Endothelial cell of umbilical vein (primary cell): ENCODE data around the gene ARSB. TPM values are rescaled to one million over a fixed set of nuclear protein-coding genes. Genes with fewer than 3 reads are reported as not detected.

ENCODE experiments used
- BruUV-seq: library from RNA; stranded (reverse); fragments of 400-500 nt; replicated peaks from 2 replicates; lab custom pipeline; 2021; lab: Mats Ljungman, UMichigan
- CTCF ChIA-PET: fragments of 300-600, 350-600 bp; sonication (Branson Sonifier 250); formaldehyde crosslinking; loops from one replicate; lab custom pipeline; 2021; ENCODE audit warnings: antibody characterized with exemption, inconsistent platforms; lab: Charles Lee
- POLR2A ChIA-PET: fragments of 300-600, 350-600 bp; sonication (Branson Sonifier 250); formaldehyde crosslinking; loops from one replicate; lab custom pipeline; 2021; ENCODE audit warnings: antibody characterized with exemption, inconsistent platforms; lab: Charles Lee
- DNase-seq: peaks from one replicate; pipeline ENCODE4 v3.0.0-alpha.2; 2011; ENCODE audit warnings: low read depth, low spot score
- FAIRE-seq: peaks from 2 replicates; lab custom pipeline; 2011; peaks lifted over from hg19 to GRCh38; lab: Jason Lieb, UNC
- H2AFZ ChIP-seq: 2 replicates; pipeline ENCODE4 v1.6.0; 2012; ENCODE audit warnings: low read depth, low read length, control low read depth, inconsistent platforms
- H3K27ac ChIP-seq: 2 replicates; pipeline ENCODE4 v1.5.1; 2011; ENCODE audit warnings: low read depth, mild to moderate bottlenecking, control low read depth, low read length, moderate library complexity; ENCODE audit not compliant: insufficient read depth
- H3K27me3 ChIP-seq, 2 experiments: 2 replicates each; pipeline versions ENCODE4 v1.6.0 to v1.6.1; 2011; ENCODE audit warnings: low read length in 2 of 2, mixed read lengths in 1 of 2; ENCODE audit not compliant: control insufficient read depth in 2 of 2, insufficient read depth in 2 of 2
- H3K36me3 ChIP-seq, 2 experiments: 2 replicates in 1 of 2; 3 replicates in 1 of 2; pipeline ENCODE4 v1.5.1; 2011; ENCODE audit warnings: low read length in 2 of 2, mild to moderate bottlenecking in 1 of 2, moderate library complexity in 1 of 2; ENCODE audit not compliant: control insufficient read depth in 2 of 2, insufficient read depth in 2 of 2; ENCODE audit errors: extremely low read depth in 1 of 2
- H3K4me1 ChIP-seq: 3 replicates; pipeline ENCODE4 v1.5.1; 2011; ENCODE audit warnings: mild to moderate bottlenecking, low read length; ENCODE audit not compliant: control insufficient read depth, insufficient read depth; ENCODE audit errors: extremely low read depth
- H3K4me2 ChIP-seq: 2 replicates; pipeline ENCODE4 v1.6.1; 2011; ENCODE audit warnings: low read length, control low read depth, mixed read lengths; ENCODE audit not compliant: insufficient read depth
- H3K4me3 ChIP-seq, 3 experiments: fragments of 200-600 bp in 1 of 3; sonication (generic), shearing (Covaris generic) in 1 of 3; replicated peaks in 1 of 3; 2 replicates each; pipeline ENCODE4 v1.5.1; 2011 to 2016; ENCODE audit warnings: control low read depth in 3 of 3, low read length in 3 of 3, mild to moderate bottlenecking in 2 of 3, inconsistent platforms in 1 of 3, low read depth in 1 of 3, moderate library complexity in 1 of 3; ENCODE audit not compliant: insufficient read depth in 1 of 3
- H3K79me2 ChIP-seq: 2 replicates; pipeline ENCODE4 v1.6.0; 2012; ENCODE audit warnings: low read length, inconsistent platforms; ENCODE audit not compliant: control insufficient read depth, insufficient read depth
- H3K9ac ChIP-seq: replicated peaks from 2 replicates; pipeline ENCODE3; 2011; ENCODE audit warnings: low read length, control low read depth; ENCODE audit not compliant: insufficient read depth; ENCODE audit errors: extremely low read depth
- H3K9me1 ChIP-seq: replicated peaks from 3 replicates; pipeline ENCODE4 v1.6.0; 2011; ENCODE audit warnings: mild to moderate bottlenecking, low read length; ENCODE audit not compliant: control insufficient read depth, insufficient read depth; ENCODE audit errors: extremely low read depth
- H3K9me3 ChIP-seq: replicated peaks from 2 replicates; pipeline ENCODE4 v1.5.1; 2012; ENCODE audit warnings: low read length, inconsistent platforms; ENCODE audit not compliant: control insufficient read depth, insufficient read depth
- H4K20me1 ChIP-seq: replicated peaks from 2 replicates; pipeline ENCODE3; 2011; ENCODE audit warnings: mild to moderate bottlenecking, low read length; ENCODE audit not compliant: control insufficient read depth, insufficient read depth; ENCODE audit errors: extremely low read depth
- EZH2 ChIP-seq: IDR thresholded peaks from 2 replicates; pipeline ENCODE4 v1.6.1; 2012; ENCODE audit warnings: borderline replicate concordance, low read depth, mild to moderate bottlenecking, moderate library complexity, low read length, inconsistent platforms; ENCODE audit not compliant: severe bottlenecking
- FOS ChIP-seq: IDR thresholded peaks from 2 replicates; pipeline ENCODE4 v1.6.1; 2011; ENCODE audit warnings: mild to moderate bottlenecking, low read length, moderate library complexity, borderline replicate concordance; ENCODE audit not compliant: insufficient read depth
- GATA2 ChIP-seq: IDR thresholded peaks from 2 replicates; pipeline ENCODE4 v1.7.0; 2011; ENCODE audit warnings: low read depth, mild to moderate bottlenecking, moderate library complexity, mixed read lengths, low read length; ENCODE audit not compliant: insufficient read length, insufficient read depth
- JUN ChIP-seq: IDR thresholded peaks from 2 replicates; pipeline ENCODE4 v1.6.1; 2011; ENCODE audit warnings: borderline replicate concordance, low read depth; ENCODE audit not compliant: insufficient read length, insufficient read depth
- MYC ChIP-seq: IDR thresholded peaks from one replicate; pipeline ENCODE4 v1.6.1; 2011; ENCODE audit warnings: mild to moderate bottlenecking, low read depth, low read length
- POLR2A ChIP-seq: IDR thresholded peaks from 2 replicates; pipeline ENCODE4 v1.6.1; 2012; ENCODE audit warnings: low read depth, mild to moderate bottlenecking, control low read depth, low read length
- POLR2AphosphoS5 ChIP-seq: IDR thresholded peaks from 2 replicates; pipeline ENCODE4 v1.6.1; 2012; ENCODE audit warnings: low read depth, mild to moderate bottlenecking, control low read depth, low read length, moderate library complexity; ENCODE audit not compliant: insufficient read depth
- dilution Hi-C: fragments of 300-500 bp; cut with MboI; formaldehyde crosslinking; loops from one replicate; pipeline ENCODE4 v1.15.0; 2019; ENCODE audit warnings: low sequenced_read_pairs; ENCODE audit not compliant: extremely low pct_ligation_motif_present
- intact Hi-C: fragments of 100-400 bp; cut with micrococcal nuclease; formaldehyde crosslinking; loops from one replicate; pipeline ENCODE4 v1.10.0; 2022
- polyA plus RNA-seq, 4 experiments: library from polyadenylated mRNA; depleted of rRNA in 3 of 4; stranded (reverse) in 3 of 4; unstranded in 1 of 4; fragments of >200 nt; gene quantifications; 2 replicates each; pipeline versions ENCODE4 v1.2.1 to v1.2.3, GENCODE V29; 2011 to 2012; ENCODE audit warnings: missing spikeins in 1 of 4
- total RNA-seq: library from RNA; stranded (reverse); gene quantifications from 2 replicates; pipeline ENCODE4 v1.2.3, GENCODE V29; 2021
- TF ChIP-seq, protein P1 (sequence below), 2 donors: IDR thresholded peaks; 1 replicate in 1 of 2; 2 replicates in 1 of 2; pipeline ENCODE4 v1.5.1; 2011; ENCODE audit warnings: low read length in 2 of 2, mild to moderate bottlenecking in 2 of 2, moderate library complexity in 2 of 2, control low read depth in 1 of 2, inconsistent platforms in 1 of 2, low read depth in 1 of 2; ENCODE audit not compliant: insufficient read depth in 1 of 2; ENCODE audit errors: extremely low read depth in 1 of 2
- TF ChIP-seq, protein P2 (sequence below): IDR thresholded peaks from 2 replicates; pipeline ENCODE4 v1.6.1; 2011; ENCODE audit not compliant: insufficient read depth, insufficient read length

ARSB gene
- total and polyA plus RNA-seq, 2 donors (not counting 3 experiments of a cell fraction or from before 2014, with no cell fraction given), result 17.2 to 25.8 TPM

DNA sequence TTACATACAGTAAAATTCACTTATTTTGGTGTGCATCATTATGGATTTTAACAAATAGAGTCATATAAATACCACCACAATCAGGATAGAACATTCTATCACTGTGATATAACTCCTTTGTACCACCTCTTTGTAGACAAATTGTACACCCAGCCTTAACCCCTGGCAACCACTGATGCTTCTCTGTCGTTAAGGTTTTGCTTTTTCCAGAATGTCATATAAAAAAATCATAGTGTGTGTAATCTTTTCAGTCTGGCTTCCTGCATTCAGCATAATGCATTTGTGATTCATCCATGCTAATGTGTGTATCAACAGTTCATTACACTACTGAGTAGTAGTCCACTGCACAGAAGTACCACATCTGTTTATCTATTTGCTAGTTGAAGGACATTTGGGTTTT, 81.2 kb downstream of the ARSB start:
- POLR2A ChIA-PET, result no interaction called here

DNA sequence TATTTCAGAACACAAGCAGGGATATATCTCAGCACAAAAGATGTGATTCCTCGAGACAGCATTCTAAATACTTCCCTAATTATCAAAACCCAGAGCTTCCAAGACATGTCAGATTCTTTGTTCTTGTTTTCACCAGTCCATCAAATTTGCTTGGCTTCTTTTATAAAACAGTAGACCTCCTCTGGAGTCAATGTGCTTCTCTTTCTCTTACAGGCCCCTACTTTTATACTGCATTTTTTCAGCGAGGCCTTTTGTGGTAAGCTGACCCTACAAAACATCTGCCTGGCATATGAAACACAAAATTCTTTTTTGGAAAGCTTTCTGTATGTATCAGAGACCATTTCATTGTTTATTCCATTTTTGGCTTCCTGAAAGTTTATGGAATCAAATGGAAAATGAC, 81.8 kb downstream of the ARSB start:
- H3K4me2 ChIP-seq, result no peak overlapping the region
- H3K36me3 ChIP-seq, result no peaks in the 10 kb centered on the region
- H3K9ac ChIP-seq, result no peak overlapping the region
- BruUV-seq, result no TSS peak
- TF ChIP-seq POLR2AphosphoS5 (no peak), EZH2 (no peak), FOS (no peak), JUN (no peak), POLR2A (no peak), GATA2 (no peak), MYC (no peak)
- TF ChIP-seq, protein P1, sequence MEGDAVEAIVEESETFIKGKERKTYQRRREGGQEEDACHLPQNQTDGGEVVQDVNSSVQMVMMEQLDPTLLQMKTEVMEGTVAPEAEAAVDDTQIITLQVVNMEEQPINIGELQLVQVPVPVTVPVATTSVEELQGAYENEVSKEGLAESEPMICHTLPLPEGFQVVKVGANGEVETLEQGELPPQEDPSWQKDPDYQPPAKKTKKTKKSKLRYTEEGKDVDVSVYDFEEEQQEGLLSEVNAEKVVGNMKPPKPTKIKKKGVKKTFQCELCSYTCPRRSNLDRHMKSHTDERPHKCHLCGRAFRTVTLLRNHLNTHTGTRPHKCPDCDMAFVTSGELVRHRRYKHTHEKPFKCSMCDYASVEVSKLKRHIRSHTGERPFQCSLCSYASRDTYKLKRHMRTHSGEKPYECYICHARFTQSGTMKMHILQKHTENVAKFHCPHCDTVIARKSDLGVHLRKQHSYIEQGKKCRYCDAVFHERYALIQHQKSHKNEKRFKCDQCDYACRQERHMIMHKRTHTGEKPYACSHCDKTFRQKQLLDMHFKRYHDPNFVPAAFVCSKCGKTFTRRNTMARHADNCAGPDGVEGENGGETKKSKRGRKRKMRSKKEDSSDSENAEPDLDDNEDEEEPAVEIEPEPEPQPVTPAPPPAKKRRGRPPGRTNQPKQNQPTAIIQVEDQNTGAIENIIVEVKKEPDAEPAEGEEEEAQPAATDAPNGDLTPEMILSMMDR (IDR thresholded peaks at IDR 0.05; ENCODE audit: extremely low read depth in 1 of 2, insufficient read depth in 1 of 2, low read depth in 1 of 2, low read length in 2 of 2), result no peak
- TF ChIP-seq, protein P2, sequence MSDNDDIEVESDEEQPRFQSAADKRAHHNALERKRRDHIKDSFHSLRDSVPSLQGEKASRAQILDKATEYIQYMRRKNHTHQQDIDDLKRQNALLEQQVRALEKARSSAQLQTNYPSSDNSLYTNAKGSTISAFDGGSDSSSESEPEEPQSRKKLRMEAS, result no peak
- dilution Hi-C loops, result no loop called here
- no peaks in the 10 kb centered on the region for H3K27me3 ChIP-seq
- H3K4me1 ChIP-seq, result peaks cover 12% of the 10 kb centered on the region
- DNase-seq (no peak), FAIRE-seq (no peak)
- H2AFZ ChIP-seq, result no peak overlapping the region
- POLR2A ChIA-PET, result no interaction called here
- H4K20me1 ChIP-seq, result no peaks in the 10 kb centered on the region
- no peaks in the 10 kb centered on the region for H3K9me3 ChIP-seq
- no peaks in the 10 kb centered on the region for H3K9me1 ChIP-seq
- CTCF ChIA-PET, result interaction anchor here (1.4 to 6.4 kb wide), 5 partner anchors 17 to 230 kb away, joined by 3 to 168 read pairs (median 5); no protein-coding TSS in a partner anchor
- no peak overlapping the region for H3K27ac ChIP-seq
- H3K79me2 ChIP-seq, result no peaks in the 10 kb centered on the region
- H3K4me3 ChIP-seq, result no peak overlapping the region
- intact Hi-C loops, result no loop called here

More for the DNA sequence above, 81.2 kb downstream of the ARSB start:
- BruUV-seq, result no TSS peak
- CTCF ChIA-PET, result interaction anchor here (1.4 to 6.4 kb wide), 4 partner anchors 16 to 229 kb away, joined by 3 to 168 read pairs (median 7); no protein-coding TSS in a partner anchor
- Histone ChIP-seq H3K27ac (no peak overlapping the region), H3K4me2 (no peak overlapping the region), H2AFZ (no peak overlapping the region), H3K79me2 (no peaks in the 10 kb centered on the region), H4K20me1 (no peaks in the 10 kb centered on the region), H3K4me1 (peaks cover 16% of the 10 kb centered on the region), H3K27me3 (no peaks in the 10 kb centered on the region), H3K9ac (no peak overlapping the region), H3K9me1 (no peaks in the 10 kb centered on the region), H3K36me3 (no peaks in the 10 kb centered on the region), H3K9me3 (no peaks in the 10 kb centered on the region), H3K4me3 (no peak overlapping the region)
- DNase-seq, result peak; percentile 72
- no peak for FAIRE-seq
- intact Hi-C loops, result no loop called here
- dilution Hi-C loops, result no loop called here
- TF ChIP-seq JUN (peak; percentile 24), EZH2 (no peak)
- TF ChIP-seq, protein P2, result no peak
